ENCODE results near the gene ART3. TPM values are rescaled to one million over a fixed set of nuclear protein-coding genes. Genes with fewer than 3 reads are reported as not detected.

ART3 gene
- total and polyA plus RNA-seq, 9 of the 15 experiments (the other 6 are each of a cell fraction or from before 2014, with no cell fraction given), result 0.69 to 1.4 (median 1.1) TPM; not detected in 1

GRCh38 chr4:76028350-76028765 lies 46.2 kb upstream of the ART3 start (continued):
- TF ChIP-seq PCBP2 (IDR thresholded peaks at IDR 0.05; ENCODE audit: low read depth, low read length, poor library complexity, severe bottlenecking) (no peak), PHF8 (IDR thresholded peaks at IDR 0.05; ENCODE audit: borderline replicate concordance, low read length) (no peak), SP1 (CRISPR knock-in tag; IDR thresholded peaks at IDR 0.05) (no peak), NFIX (CRISPR knock-in tag; IDR thresholded peaks at IDR 0.05; ENCODE audit: low read depth) (peak; percentile 59)

- H3K9ac ChIP-seq (ENCODE audit: insufficient read depth in 1 of 2, low read depth in 2 of 2, low read length in 2 of 2), result no peak overlapping the region
- H3K36me3 ChIP-seq (ENCODE audit: control insufficient read depth, insufficient read depth, low read length), result no peaks in the 10 kb centered on the region
- ATAC-seq (no peak), DNase-seq (ENCODE audit: extremely low read depth in 1 of 4, low spot score in 3 of 4) (no peak), FAIRE-seq (no peak)
- H3K9me1 ChIP-seq (ENCODE audit: control insufficient read depth, insufficient read depth, low read length), result no peaks in the 10 kb centered on the region
- no peak overlapping the region for H3K27ac ChIP-seq (ENCODE audit: extremely low read depth, low read depth, low read length)
- WGBS (ENCODE audit: insufficient coverage, low coverage, missing lambda C conversion rate), result 6% methylated on average over 2 of the region's 2 CpGs
- CTCF ChIA-PET (ENCODE audit: low intra/inter-chr PET ratio), result no interaction called here
- H3K4me3 ChIP-seq, result no peak overlapping the region
- intact Hi-C loops (cut with micrococcal nuclease) (no loop called here), in situ Hi-C loops (cut with MboI) (no loop called here)
- H3K4me1 ChIP-seq (replicated peaks in 1 of 2; ENCODE audit: control insufficient read depth in 2 of 2, insufficient read depth in 2 of 2, low read length in 2 of 2), result no peaks in the 10 kb centered on the region
- TF ChIP-seq MAFG (tag; conservative IDR thresholded peaks at IDR 0.05) (0 out of 2 replicates have a peak, but pooled peaks have one; percentile 12), DPF2 (IDR thresholded peaks at IDR 0.05) (no peak)
- BruUV-seq (replicated peaks), result no TSS peak
- H4K20me1 ChIP-seq (replicated peaks; ENCODE audit: control insufficient read depth, insufficient read depth, low read length), result no peaks in the 10 kb centered on the region
- no peak overlapping the region for H2AFZ ChIP-seq (ENCODE audit: low read depth, low read length)
- H3K9me3 ChIP-seq (replicated peaks; ENCODE audit: control insufficient read depth, insufficient read depth, low read depth, low read length), result no peaks in the 10 kb centered on the region
- no peaks in the 10 kb centered on the region; a peak in 2 of 5 replicates for H3K27me3 ChIP-seq (ENCODE audit: control insufficient read depth in 2 of 2, insufficient read depth in 2 of 2, low read length in 2 of 2)
- no peaks in the 10 kb centered on the region for H3K79me2 ChIP-seq (ENCODE audit: control insufficient read depth, insufficient read depth, low read length)
- POLR2A ChIA-PET, result no interaction called here
- no peak overlapping the region for H3K4me2 ChIP-seq (ENCODE audit: insufficient read depth, low read length)
These were observed 45.2 kb upstream of the ART3 start for GRCh38 chr4:76029300-76029699.
